ENCODE results near the gene C16orf87.

- no peak for TF ChIP-seq CTCF (IDR thresholded peaks at IDR 0.05)
- no peak for TF ChIP-seq EP300 (IDR thresholded peaks at IDR 0.05)
- TF ChIP-seq POLR2A (IDR thresholded peaks at IDR 0.05; ENCODE audit: low read length) = no peak
Observed at GRCh38 chr16:46777804-46778203, 53.2 kb downstream of the C16orf87 start.
